HG02610 (cell line): ENCODE data around the gene SHQ1.

ENCODE experiments used
- ATAC-seq: cut with Tn5 transposase; IDR thresholded peaks from one replicate; pipeline ENCODE4 v1.9.1; 2021; ENCODE audit warnings: mild to moderate bottlenecking, moderate library complexity; ENCODE audit not compliant: unreplicated experiment

The SHQ1 gene

GRCh38 chr3:72855001-72855400, 6.8 kb upstream of the SHQ1 start:
- ATAC-seq: no peak

- ATAC-seq: peak; percentile 51
Observed at GRCh38 chr3:72848703-72849081, 447 bp upstream of the SHQ1 start.

- ATAC-seq: no peak
Observed at GRCh38 chr3:72847282-72847681, 963 bp downstream of the SHQ1 start.

DNA sequence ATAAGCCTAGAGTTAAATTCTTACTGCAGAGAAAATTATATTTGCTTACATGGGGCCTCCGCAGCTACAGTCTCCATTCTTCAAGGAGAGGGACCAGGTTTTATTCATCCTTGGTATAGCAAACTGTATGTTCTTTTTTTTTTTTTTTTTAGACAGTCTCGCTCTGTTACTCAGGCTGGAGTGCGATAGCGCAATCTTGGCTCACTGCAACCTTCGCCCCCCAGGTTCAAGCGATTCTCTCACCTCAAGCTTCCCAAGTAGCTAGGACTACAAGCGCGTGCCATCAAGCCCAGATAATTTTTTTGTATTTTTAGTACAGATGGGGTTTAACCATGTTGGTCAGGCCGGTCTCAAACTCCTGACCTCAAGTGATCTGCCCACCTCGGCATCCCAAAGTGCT, 2.1 kb downstream of the SHQ1 start:
- no peak for ATAC-seq

DNA sequence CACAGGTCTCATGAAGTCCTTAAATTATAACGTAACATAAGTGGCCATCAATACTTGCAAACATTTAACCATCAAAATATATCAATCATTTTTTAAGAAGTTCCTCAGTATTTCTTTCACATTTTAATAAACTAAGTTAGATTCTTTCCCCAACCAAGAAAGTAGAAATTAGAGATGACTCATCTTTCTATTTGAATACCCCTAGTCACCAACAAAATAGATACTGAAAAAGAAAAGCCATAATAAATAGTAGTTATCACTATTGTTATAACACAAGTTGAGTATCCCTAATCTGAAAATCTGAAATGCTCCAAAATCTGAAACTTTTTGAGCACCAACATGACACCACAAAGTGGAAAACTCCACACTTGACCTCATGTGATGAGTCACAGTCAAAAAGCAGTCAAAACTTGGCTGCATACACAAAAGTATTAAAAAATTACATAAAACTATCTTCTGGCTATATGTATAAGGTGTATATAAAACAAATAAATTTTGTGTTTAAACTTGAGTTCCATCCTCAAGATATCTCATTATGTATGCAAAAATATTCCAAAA, 3.7 kb downstream of the SHQ1 start:
- peak; percentile 37 for ATAC-seq

GRCh38 chr3:72839057-72839456, 9.2 kb downstream of the SHQ1 start:
- no peak for ATAC-seq

DNA sequence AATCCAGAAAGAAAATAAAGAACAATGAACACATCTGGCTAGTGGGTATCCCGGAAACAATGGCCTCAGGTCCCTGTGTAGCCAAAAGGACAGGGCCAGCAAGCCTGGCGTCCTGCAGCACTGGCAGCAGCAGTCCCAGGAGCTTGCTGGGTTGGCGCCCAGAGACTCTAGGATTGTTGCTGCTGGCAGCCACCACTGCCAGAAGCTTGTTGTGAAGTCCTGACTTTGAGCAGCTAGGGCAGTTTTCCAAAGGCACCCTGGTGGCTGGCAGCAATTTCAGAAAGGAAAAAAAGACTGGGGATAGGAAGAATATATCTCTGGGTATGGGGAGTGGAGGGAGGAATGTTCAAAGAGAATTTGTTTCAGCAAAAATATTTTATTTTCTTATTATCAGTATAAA, 11.3 kb downstream of the SHQ1 start:
- ATAC-seq: no peak

DNA sequence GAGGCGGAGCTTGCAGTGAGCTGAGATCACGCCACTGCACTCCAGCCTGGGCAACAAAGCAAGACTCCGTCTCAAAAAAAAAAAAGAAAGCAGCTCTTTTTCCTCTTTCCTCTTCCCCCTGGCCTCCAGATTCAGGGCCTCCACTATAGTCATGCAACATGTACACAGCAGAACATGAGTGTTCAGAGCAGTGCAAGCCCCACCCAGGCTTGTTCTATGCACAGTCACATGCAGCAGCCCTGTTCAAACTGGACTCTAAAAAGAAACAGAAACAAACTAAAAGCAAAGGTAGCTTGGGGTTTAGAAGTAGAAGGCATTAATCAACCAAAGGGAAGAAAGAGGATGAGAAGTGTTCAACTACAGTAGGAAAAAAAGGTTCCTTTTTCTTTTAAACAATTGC, 11.8 kb downstream of the SHQ1 start:
- no peak for ATAC-seq

GRCh38 chr3:72830452-72831223, 17.6 kb downstream of the SHQ1 start:
- ATAC-seq: no peak

GRCh38 chr3:72829701-72830100, 18.5 kb downstream of the SHQ1 start:
- ATAC-seq: no peak

- peak; percentile 31 for ATAC-seq
Observed at GRCh38 chr3:72821161-72821781, 27.0 kb downstream of the SHQ1 start.

GRCh38 chr3:72820415-72820814, 27.8 kb downstream of the SHQ1 start:
- no peak for ATAC-seq

DNA sequence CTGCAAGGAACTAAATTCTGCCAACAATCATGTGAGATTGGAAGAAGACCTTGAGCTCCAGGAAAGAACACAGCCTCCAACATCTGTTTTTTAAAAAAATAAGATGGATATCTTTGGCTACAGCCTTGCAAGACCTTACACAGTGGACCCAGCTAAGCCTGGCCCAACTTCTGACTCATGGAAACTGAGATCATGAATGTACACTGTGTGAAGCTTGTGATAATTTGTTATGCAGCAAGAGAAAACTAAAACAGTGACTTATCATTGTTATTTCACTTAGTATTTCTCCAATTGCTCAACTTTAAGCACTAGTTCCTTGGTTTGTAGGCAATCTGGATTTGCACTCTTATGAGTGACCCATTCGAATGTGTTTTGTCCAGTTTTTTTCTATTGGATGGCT, 29.3 kb downstream of the SHQ1 start:
- no peak for ATAC-seq

DNA sequence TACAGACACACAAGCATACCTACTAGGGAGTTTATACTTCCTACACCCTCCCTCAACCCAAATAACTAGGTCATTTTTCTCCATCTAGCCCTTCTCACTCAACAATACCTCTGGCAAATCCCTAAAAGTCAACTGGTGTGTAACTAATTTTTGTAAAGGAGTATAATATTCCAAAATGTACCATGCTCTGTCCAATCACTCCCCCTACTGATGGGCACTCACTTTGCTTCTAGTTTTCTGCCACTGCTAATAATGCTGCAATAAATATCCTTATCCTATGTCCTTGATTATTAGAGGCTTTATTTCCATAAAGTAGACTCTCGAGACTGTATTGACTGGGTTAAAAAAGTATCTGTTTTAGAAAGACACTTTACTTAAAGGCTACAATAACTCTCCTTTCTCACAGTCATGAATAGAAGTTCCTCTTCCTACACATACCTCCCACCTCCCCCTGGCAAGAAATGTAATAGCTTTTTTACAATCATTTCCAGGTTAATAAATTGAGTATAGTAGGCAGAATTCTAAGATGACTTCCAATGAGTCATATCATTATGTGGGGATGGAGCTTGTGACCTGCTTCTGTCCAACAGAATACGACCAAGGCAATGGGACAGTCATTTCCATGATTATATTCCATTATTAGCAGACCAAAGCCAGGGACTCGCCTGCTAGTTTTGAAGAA, 30.0 kb downstream of the SHQ1 start:
- no peak for ATAC-seq

- peak; percentile 63 for ATAC-seq
Observed at GRCh38 chr3:72816862-72817355, 31.3 kb downstream of the SHQ1 start.

- ATAC-seq: no peak
Observed at GRCh38 chr3:72814308-72814707, 33.9 kb downstream of the SHQ1 start.

DNA sequence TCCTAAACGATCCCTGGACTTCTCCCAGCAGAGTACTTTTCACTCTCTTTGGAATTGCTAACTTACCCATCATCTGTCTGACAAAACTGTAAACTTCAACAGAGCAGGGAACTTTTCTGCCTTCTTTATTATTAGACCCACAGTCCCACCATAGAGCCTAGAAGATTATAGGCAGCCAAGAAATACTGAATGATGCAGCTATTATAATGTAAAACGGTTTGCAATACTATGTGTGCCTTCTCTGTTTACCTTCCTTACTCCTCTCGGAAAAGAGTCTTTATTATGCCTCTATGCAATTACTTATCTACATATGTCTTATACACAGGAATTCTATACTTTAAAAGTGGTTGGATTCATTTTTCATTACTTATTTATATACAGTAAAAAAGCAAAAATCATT, 36.0 kb downstream of the SHQ1 start:
- no peak for ATAC-seq

GRCh38 chr3:72811571-72811970, 36.7 kb downstream of the SHQ1 start:
- no peak for ATAC-seq

GRCh38 chr3:72810659-72811434, 37.4 kb downstream of the SHQ1 start:
- no peak for ATAC-seq

- no peak for ATAC-seq
Observed at GRCh38 chr3:72810063-72810462, 38.2 kb downstream of the SHQ1 start.

DNA sequence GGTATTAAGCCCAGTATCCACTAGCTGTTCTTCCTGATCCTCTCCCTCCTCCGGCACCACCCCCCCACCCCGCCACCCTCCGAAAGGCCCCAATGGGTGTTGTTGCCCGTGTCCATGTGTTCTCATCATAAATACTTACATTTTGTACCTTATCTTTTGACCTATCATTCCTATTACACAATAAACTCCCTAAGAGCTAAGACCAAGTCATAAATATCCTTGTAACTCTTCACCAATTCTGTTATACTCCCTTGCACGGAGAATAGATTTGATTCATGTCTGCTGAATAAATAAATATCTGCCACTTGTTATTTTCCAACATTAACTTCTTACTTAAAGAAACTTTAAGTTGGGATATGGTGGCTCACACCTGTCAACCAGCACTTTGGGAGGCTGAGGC, 43.9 kb downstream of the SHQ1 start:
- no peak for ATAC-seq
